Upper lobe of left lung (tissue), 6 donors: ENCODE results near the gene AKAP6. TPM values are rescaled to one million over a fixed set of nuclear protein-coding genes. Genes with fewer than 3 reads are reported as not detected.

Experiments
- ATAC-seq, 2 donors: fragments of 200-7000 bp; cut with Tn5 transposase; one replicate each; pipeline ENCODE4 v1.9.1; 2022; ENCODE audit warnings: mild to moderate bottlenecking in 2 of 2, moderate library complexity in 2 of 2; ENCODE audit not compliant: low FRiP score in 2 of 2
- DNase-seq, 2 donors: peaks; one replicate each; pipeline ENCODE4 v3.0.0-alpha.2; 2019 to 2020
- H3K27ac ChIP-seq, 4 donors: fragments of 200-600 bp; sonication (generic); one replicate each; pipeline ENCODE4 v1.5.1; 2016 to 2019
- H3K27me3 ChIP-seq, 4 donors: fragments of 200-600 bp; sonication (generic); one replicate each; pipeline ENCODE4 v1.5.1; 2017 to 2019
- H3K36me3 ChIP-seq, 4 donors: fragments of 200-600 bp; sonication (generic); one replicate each; pipeline ENCODE4 v1.5.1; 2016 to 2019
- H3K4me1 ChIP-seq, 4 donors: fragments of 200-600 bp; sonication (generic); one replicate each; pipeline ENCODE4 v1.5.1; 2018 to 2019
- H3K4me3 ChIP-seq, 4 donors: fragments of 200-600 bp; sonication (generic); one replicate each; pipeline ENCODE4 v1.5.1; 2017 to 2019; ENCODE audit warnings: mild to moderate bottlenecking in 2 of 4, moderate library complexity in 1 of 4
- H3K9me3 ChIP-seq, 4 donors: fragments of 200-600 bp; sonication (generic); one replicate each; pipeline ENCODE4 v1.5.1; 2018 to 2019
- CTCF ChIP-seq, 6 experiments: fragments of 450-650 bp in 4 of 6; fragments of 200-600 bp in 2 of 6; sonication (generic) in 2 of 6; IDR thresholded peaks; one replicate each; pipeline ENCODE4 v1.5.1; 2016 to 2019; ENCODE audit warnings: antibody characterized with exemption in 6 of 6
- EP300 ChIP-seq, 4 donors: sonication (generic); formaldehyde crosslinking; IDR thresholded peaks; one replicate each; pipeline ENCODE4 v1.5.1; 2017; ENCODE audit warnings: antibody characterized with exemption in 4 of 4, control low read depth in 2 of 4
- POLR2A ChIP-seq, 4 donors: fragments of 450-650 bp; IDR thresholded peaks; one replicate each; pipeline ENCODE4 v1.5.1; 2016 to 2017; ENCODE audit warnings: antibody characterized with exemption in 4 of 4, mild to moderate bottlenecking in 2 of 4
- POLR2AphosphoS5 ChIP-seq, 2 donors: sonication (generic); formaldehyde crosslinking; IDR thresholded peaks; one replicate each; pipeline ENCODE4 v1.5.1; 2017; ENCODE audit warnings: antibody characterized with exemption in 2 of 2
- WGBS, 2 donors: methylation state at CpG; one replicate each; pipeline ENCODE4 v1.1.5; 2017 to 2018; 5-methylcytosine and 5-hydroxymethylcytosine counted together
- total RNA-seq, 6 donors: library from RNA; depleted of rRNA in 4 of 6; stranded (reverse); fragments of >200 nt in 4 of 6; gene quantifications; one replicate each; pipeline versions ENCODE4 v1.1.0 to v1.2.1, GENCODE V29; 2016 to 2021
- donor health status: DM: no; HTN: no; CAD: no; lungs with moderate emphysema.
- donor health status: DM: no; HTN: yes; CAD: no; lungs with severe emphysema.

Gene AKAP6
- total RNA-seq, 6 donors from 2014 or later: 6.2 to 27.7 (median 10.7) TPM

- Histone ChIP-seq H3K36me3 (no peaks in the 10 kb centered on the region), H3K4me3 (no peak overlapping the region), H3K27ac (no peak overlapping the region), H3K4me1 (no peaks in the 10 kb centered on the region), H3K27me3 (no peaks in the 10 kb centered on the region), H3K9me3 (no peaks in the 10 kb centered on the region)
- ATAC-seq (no peak), DNase-seq (no peak)
- 94 to 100% methylated on average over 1 of the region's 1 CpG for WGBS, 2 donors
- no peak for TF ChIP-seq EP300 (IDR thresholded peaks at IDR 0.05)
- TF ChIP-seq CTCF (IDR thresholded peaks at IDR 0.05): no peak
- no peak for TF ChIP-seq POLR2A (IDR thresholded peaks at IDR 0.05)
- no peak for TF ChIP-seq POLR2AphosphoS5 (IDR thresholded peaks at IDR 0.05)
Observed at GRCh38 chr14:32400480-32400879, 71.4 kb downstream of the AKAP6 start.

GRCh38 chr14:32403021-32403420, 73.9 kb downstream of the AKAP6 start:
- WGBS, 2 donors: 91 to 92% methylated on average over 3 of the region's 3 CpGs
- ATAC-seq (no peak), DNase-seq (no peak)
- Histone ChIP-seq H3K9me3 (no peaks in the 10 kb centered on the region), H3K27ac (no peak overlapping the region), H3K4me3 (no peak overlapping the region), H3K27me3 (no peaks in the 10 kb centered on the region), H3K4me1 (no peaks in the 10 kb centered on the region), H3K36me3 (no peaks in the 10 kb centered on the region)
- TF ChIP-seq CTCF (IDR thresholded peaks at IDR 0.05) (no peak), POLR2A (IDR thresholded peaks at IDR 0.05) (no peak), POLR2AphosphoS5 (IDR thresholded peaks at IDR 0.05) (no peak), EP300 (IDR thresholded peaks at IDR 0.05) (no peak)

- H3K36me3 ChIP-seq: no peaks in the 10 kb centered on the region
- H3K9me3 ChIP-seq: no peaks in the 10 kb centered on the region
- TF ChIP-seq CTCF (IDR thresholded peaks at IDR 0.05) (no peak), EP300 (IDR thresholded peaks at IDR 0.05) (no peak), POLR2AphosphoS5 (IDR thresholded peaks at IDR 0.05) (no peak), POLR2A (IDR thresholded peaks at IDR 0.05) (no peak)
- no peak overlapping the region for H3K27ac ChIP-seq
- H3K4me3 ChIP-seq: no peak overlapping the region
- DNase-seq (no peak), ATAC-seq (no peak)
- no peaks in the 10 kb centered on the region for H3K27me3 ChIP-seq
- 90 to 94% methylated on average over 2 of the region's 2 CpGs for whole genome bisulfite sequencing, 2 donors
- H3K4me1 ChIP-seq: no peaks in the 10 kb centered on the region
Observed at GRCh38 chr14:32403688-32404087, 74.6 kb downstream of the AKAP6 start.

GRCh38 chr14:32404784-32405573, 75.9 kb downstream of the AKAP6 start:
- H3K4me3 ChIP-seq: no peak overlapping the region
- DNase-seq: no peak
- no peaks in the 10 kb centered on the region for H3K36me3 ChIP-seq
- TF ChIP-seq POLR2AphosphoS5 (IDR thresholded peaks at IDR 0.05) (no peak), CTCF (IDR thresholded peaks at IDR 0.05) (no peak), POLR2A (IDR thresholded peaks at IDR 0.05) (no peak), EP300 (IDR thresholded peaks at IDR 0.05) (no peak)
- H3K4me1 ChIP-seq: no peaks in the 10 kb centered on the region
- ATAC-seq: no peak
- no peaks in the 10 kb centered on the region for H3K27me3 ChIP-seq
- H3K9me3 ChIP-seq: no peaks in the 10 kb centered on the region
- H3K27ac ChIP-seq: no peak overlapping the region

- ATAC-seq (no peak), DNase-seq (no peak)
- Histone ChIP-seq H3K4me1 (no peaks in the 10 kb centered on the region), H3K27me3 (no peaks in the 10 kb centered on the region), H3K4me3 (no peak overlapping the region), H3K9me3 (no peaks in the 10 kb centered on the region), H3K27ac (no peak overlapping the region), H3K36me3 (no peaks in the 10 kb centered on the region)
- 73 to 82% methylated on average over 2 of the region's 2 CpGs for WGBS, 2 donors
- no peak for TF ChIP-seq CTCF (IDR thresholded peaks at IDR 0.05)
- TF ChIP-seq EP300 (IDR thresholded peaks at IDR 0.05): no peak
- TF ChIP-seq POLR2AphosphoS5 (IDR thresholded peaks at IDR 0.05): no peak
- no peak for TF ChIP-seq POLR2A (IDR thresholded peaks at IDR 0.05)
Observed at GRCh38 chr14:32405856-32406255, 76.8 kb downstream of the AKAP6 start.
